PC-9 (cell line): ENCODE data around the gene HIGD1A. TPM values are rescaled to one million over a fixed set of nuclear protein-coding genes. Genes with fewer than 3 reads are reported as not detected.

Experiments
- BruUV-seq: library from RNA; stranded (reverse); fragments of 400-500 nt; replicated peaks from 2 replicates; lab custom pipeline; 2021; lab: Mats Ljungman, UMichigan
- CTCF ChIA-PET: fragments of 300-600 bp; sonication (Branson Sonifier 250); formaldehyde crosslinking; loops from one replicate; lab custom pipeline; 2022; ENCODE audit warnings: antibody characterized with exemption; lab: Charles Lee
- POLR2A ChIA-PET: fragments of 300-600 bp; sonication (Branson Sonifier 250); formaldehyde crosslinking; loops from one replicate; lab custom pipeline; 2022; ENCODE audit warnings: antibody characterized with exemption; ENCODE audit not compliant: unreplicated experiment; lab: Charles Lee
- DNase-seq, 2 experiments: peaks; one replicate each; pipeline versions ENCODE4 v3.0.0 to v3.0.0-alpha.2; 2015 to 2022; ENCODE audit warnings: mixed read lengths in 1 of 2
- H2AFZ ChIP-seq: fragments of 200-600 bp; sonication (generic); 2 replicates; pipeline ENCODE4 v1.8.1; 2017; ENCODE audit warnings: antibody characterized with exemption
- H3F3A ChIP-seq: fragments of 200-600 bp; sonication (generic); 2 replicates; pipeline ENCODE4 v1.8.1; 2017; ENCODE audit warnings: antibody characterized with exemption, mild to moderate bottlenecking, low read depth; ENCODE audit not compliant: insufficient read depth
- H3K27ac ChIP-seq: fragments of 200-600 bp; sonication (generic); 2 replicates; pipeline ENCODE4 v1.6.1; 2016; ENCODE audit warnings: mixed run types
- H3K27me3 ChIP-seq: fragments of 200-600 bp; sonication (generic); 2 replicates; pipeline ENCODE4 v1.6.1; 2016; ENCODE audit warnings: low read depth, mixed run types; ENCODE audit not compliant: insufficient read depth
- H3K36me3 ChIP-seq: fragments of 200-600 bp; sonication (generic); 2 replicates; pipeline ENCODE4 v1.6.1; 2016; ENCODE audit warnings: low read depth, mixed run types
- H3K4me1 ChIP-seq: fragments of 200-600 bp; sonication (generic); replicated peaks from 2 replicates; pipeline ENCODE4 v1.6.1; 2016; ENCODE audit warnings: mixed run types; ENCODE audit not compliant: insufficient read depth
- H3K4me2 ChIP-seq: fragments of 200-600 bp; sonication (generic); 2 replicates; pipeline ENCODE4 v1.6.1; 2017; ENCODE audit warnings: mixed run types
- H3K4me3 ChIP-seq: fragments of 200-600 bp; sonication (generic); 2 replicates; pipeline ENCODE4 v1.6.1; 2016; ENCODE audit warnings: mixed run types
- H3K79me2 ChIP-seq: fragments of 200-600 bp; sonication (generic); 2 replicates; pipeline ENCODE4 v1.6.1; 2017; ENCODE audit warnings: low read depth, mixed run types
- H3K9me2 ChIP-seq: fragments of 200-600 bp; sonication (generic); 2 replicates; pipeline ENCODE4 v1.8.1; 2017; ENCODE audit warnings: mild to moderate bottlenecking; ENCODE audit not compliant: insufficient read depth
- H3K9me3 ChIP-seq: fragments of 200-600 bp; sonication (generic); 2 replicates; pipeline ENCODE4 v1.8.1; 2016; ENCODE audit warnings: low read depth; ENCODE audit not compliant: insufficient read depth
- H4K20me1 ChIP-seq: fragments of 200-600 bp; sonication (generic); 2 replicates; pipeline ENCODE4 v1.8.1; 2017; ENCODE audit not compliant: insufficient read depth
- CTCF ChIP-seq: fragments of 200-600 bp; sonication (generic); conservative IDR thresholded peaks from 2 replicates; pipeline ENCODE4 v1.6.1; 2017; ENCODE audit warnings: mixed run types, antibody characterized with exemption, mild to moderate bottlenecking, moderate library complexity
- EZH2 ChIP-seq: fragments of 200-600 bp; sonication (generic); IDR thresholded peaks from 2 replicates; pipeline ENCODE4 v1.8.0; 2017; ENCODE audit warnings: antibody characterized with exemption, low read depth
- intact Hi-C: fragments of 100-400 bp; cut with micrococcal nuclease; formaldehyde crosslinking; loops from one replicate; pipeline ENCODE4 v1.10.0; 2022; ENCODE audit not compliant: unreplicated experiment
- total RNA-seq: library from RNA; stranded (reverse); gene quantifications from 2 replicates; pipeline ENCODE4 v1.2.3, GENCODE V29; 2021

Gene HIGD1A
- total RNA-seq, 1 experiment from 2014 or later, result 69.7 TPM

GRCh38 chr3:42820746-42821051, 16.4 kb upstream of the HIGD1A start:
- Histone ChIP-seq H3K36me3 (peaks cover 3% of the 10 kb centered on the region; the same call in 1 of the 2 replicates), H3K4me1 (peaks cover 53% of the 10 kb centered on the region), H3K27me3 (no peaks in the 10 kb centered on the region), H3K9me2 (no peaks in the 10 kb centered on the region), H3K4me2 (0 out of 2 replicates have a peak overlapping the region, but pooled peaks have one; percentile 1), H3K27ac (peak overlapping the region; percentile 82), H3K4me3 (no peak overlapping the region), H3K9me3 (no peaks in the 10 kb centered on the region), H3F3A (peaks cover 39% of the 10 kb centered on the region), H3K79me2 (peaks cover 71% of the 10 kb centered on the region), H4K20me1 (no peaks in the 10 kb centered on the region; the same call in 1 of the 2 replicates), H2AFZ (no peak overlapping the region)
- ChIA-PET CTCF (interaction anchor here (0.6 kb wide), 2 partner anchors 13 to 323 kb away, joined by 5 read pairs; no protein-coding TSS in a partner anchor), POLR2A (interaction anchor here (0.7 kb wide), 1 partner anchor 16 kb away, joined by 24 read pairs; no protein-coding TSS in a partner anchor)
- BruUV-seq, result no TSS peak
- no peak for DNase-seq
- TF ChIP-seq EZH2, result no peak
- TF ChIP-seq CTCF, result no peak
- intact Hi-C loops, result no loop called here

GRCh38 chr3:42819351-42819965, 15.2 kb upstream of the HIGD1A start:
- CTCF ChIA-PET, result no interaction called here
- Histone ChIP-seq H3K27me3 (no peaks in the 10 kb centered on the region), H3K4me2 (peak overlapping the region; percentile 9; the same call in 1 of the 2 replicates), H4K20me1 (no peaks in the 10 kb centered on the region; the same call in 1 of the 2 replicates), H3K9me2 (no peaks in the 10 kb centered on the region), H3K27ac (peak overlapping the region; percentile 82), H3K4me1 (peaks cover 54% of the 10 kb centered on the region), H3F3A (peaks cover 45% of the 10 kb centered on the region), H3K79me2 (peaks cover 71% of the 10 kb centered on the region), H3K36me3 (peaks cover 3% of the 10 kb centered on the region; the same call in 1 of the 2 replicates), H2AFZ (no peak overlapping the region), H3K9me3 (no peaks in the 10 kb centered on the region), H3K4me3 (no peak overlapping the region)
- DNase-seq, result no peak
- intact Hi-C loops, result no loop called here
- POLR2A ChIA-PET, result no interaction called here
- BruUV-seq, result no TSS peak
- TF ChIP-seq EZH2 (no peak), CTCF (no peak)

- Histone ChIP-seq H2AFZ (no peak overlapping the region), H3K4me1 (peaks cover 62% of the 10 kb centered on the region), H3F3A (peaks cover 37% of the 10 kb centered on the region), H3K4me3 (no peak overlapping the region), H3K79me2 (peaks cover 76% of the 10 kb centered on the region), H3K27ac (peak overlapping the region; percentile 48; the same call in 1 of the 2 replicates), H3K9me3 (no peaks in the 10 kb centered on the region), H3K27me3 (no peaks in the 10 kb centered on the region), H4K20me1 (no peaks in the 10 kb centered on the region; the same call in 1 of the 2 replicates), H3K4me2 (peak overlapping the region; percentile 41), H3K9me2 (no peaks in the 10 kb centered on the region), H3K36me3 (no peaks in the 10 kb centered on the region)
- CTCF ChIA-PET, result interaction anchor here (0.7 kb wide), 1 partner anchor 32 kb away, joined by 3 read pairs; no protein-coding TSS in a partner anchor
- TF ChIP-seq CTCF, result no peak
- no peak for TF ChIP-seq EZH2
- intact Hi-C loops, result no loop called here
- POLR2A ChIA-PET, result no interaction called here
- peak in 1 of 2 experiments; percentile 51 for DNase-seq
- no TSS peak for BruUV-seq
Observed at GRCh38 chr3:42815826-42816225, 11.5 kb upstream of the HIGD1A start.
